ENCODE data around the gene TMEM229B.

TMEM229B gene

DNA sequence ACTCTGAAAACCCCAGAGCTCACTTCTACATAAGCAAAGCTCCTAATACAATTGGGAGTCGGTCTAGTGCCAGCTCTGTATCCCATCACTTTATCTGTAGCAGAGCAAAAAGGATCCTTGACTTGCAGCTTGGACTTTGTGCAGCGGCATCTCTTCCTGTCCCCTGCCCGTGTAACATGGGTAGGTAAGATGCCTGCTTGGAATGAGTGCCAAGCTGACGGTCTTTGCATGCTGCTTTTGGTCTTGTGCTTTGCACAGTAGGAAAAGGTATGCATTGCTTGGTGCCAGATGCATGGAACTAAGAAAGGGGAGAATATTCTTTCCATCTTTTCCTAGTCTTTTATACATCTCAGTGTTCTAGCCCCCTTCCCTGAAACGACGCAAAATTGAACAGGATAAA, 37.7 kb upstream of the TMEM229B start:
- peaks cover 6% of the 10 kb centered on the region for H3K4me1 Mint-ChIP-seq
- H3K4me3 Mint-ChIP-seq = no peak overlapping the region
- DNase-seq = no peak
- no peaks in the 10 kb centered on the region for H3K36me3 Mint-ChIP-seq (ENCODE audit: low read depth)
- H3K27ac Mint-ChIP-seq = no peak overlapping the region
- TF ChIP-seq, protein P1, sequence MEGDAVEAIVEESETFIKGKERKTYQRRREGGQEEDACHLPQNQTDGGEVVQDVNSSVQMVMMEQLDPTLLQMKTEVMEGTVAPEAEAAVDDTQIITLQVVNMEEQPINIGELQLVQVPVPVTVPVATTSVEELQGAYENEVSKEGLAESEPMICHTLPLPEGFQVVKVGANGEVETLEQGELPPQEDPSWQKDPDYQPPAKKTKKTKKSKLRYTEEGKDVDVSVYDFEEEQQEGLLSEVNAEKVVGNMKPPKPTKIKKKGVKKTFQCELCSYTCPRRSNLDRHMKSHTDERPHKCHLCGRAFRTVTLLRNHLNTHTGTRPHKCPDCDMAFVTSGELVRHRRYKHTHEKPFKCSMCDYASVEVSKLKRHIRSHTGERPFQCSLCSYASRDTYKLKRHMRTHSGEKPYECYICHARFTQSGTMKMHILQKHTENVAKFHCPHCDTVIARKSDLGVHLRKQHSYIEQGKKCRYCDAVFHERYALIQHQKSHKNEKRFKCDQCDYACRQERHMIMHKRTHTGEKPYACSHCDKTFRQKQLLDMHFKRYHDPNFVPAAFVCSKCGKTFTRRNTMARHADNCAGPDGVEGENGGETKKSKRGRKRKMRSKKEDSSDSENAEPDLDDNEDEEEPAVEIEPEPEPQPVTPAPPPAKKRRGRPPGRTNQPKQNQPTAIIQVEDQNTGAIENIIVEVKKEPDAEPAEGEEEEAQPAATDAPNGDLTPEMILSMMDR (IDR thresholded peaks at IDR 0.05) = no peak
- H3K9me3 Mint-ChIP-seq = no peaks in the 10 kb centered on the region
- H3K27me3 Mint-ChIP-seq (ENCODE audit: low read depth, poor library complexity) = peaks cover 67% of the 10 kb centered on the region

DNA sequence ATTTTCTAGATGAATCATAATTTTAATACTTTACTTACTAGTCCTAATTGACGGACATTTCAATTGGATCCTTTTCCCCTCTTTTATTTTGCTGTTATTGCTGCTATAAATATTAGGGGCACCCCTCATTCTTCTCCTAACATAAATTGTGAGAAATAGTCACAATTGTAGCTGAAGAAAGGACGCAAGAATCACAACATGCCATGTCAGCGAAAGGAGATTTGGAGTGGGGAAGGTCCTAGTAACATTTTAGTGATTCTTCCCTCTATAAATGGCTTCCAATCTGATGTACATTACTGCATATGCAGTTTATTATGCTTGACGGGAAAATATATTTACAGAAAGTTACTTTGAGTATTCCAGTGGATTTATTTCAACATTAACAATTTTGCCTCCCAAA, 36.9 kb upstream of the TMEM229B start:
- Mint-ChIP-seq H3K4me1 (peaks cover 6% of the 10 kb centered on the region), H3K36me3 (ENCODE audit: low read depth) (no peaks in the 10 kb centered on the region), H3K27me3 (ENCODE audit: low read depth, poor library complexity) (peaks cover 66% of the 10 kb centered on the region), H3K27ac (no peak overlapping the region), H3K9me3 (no peaks in the 10 kb centered on the region), H3K4me3 (no peak overlapping the region)
- no peak for DNase-seq
- TF ChIP-seq, protein P1 (IDR thresholded peaks at IDR 0.05) = no peak

DNA sequence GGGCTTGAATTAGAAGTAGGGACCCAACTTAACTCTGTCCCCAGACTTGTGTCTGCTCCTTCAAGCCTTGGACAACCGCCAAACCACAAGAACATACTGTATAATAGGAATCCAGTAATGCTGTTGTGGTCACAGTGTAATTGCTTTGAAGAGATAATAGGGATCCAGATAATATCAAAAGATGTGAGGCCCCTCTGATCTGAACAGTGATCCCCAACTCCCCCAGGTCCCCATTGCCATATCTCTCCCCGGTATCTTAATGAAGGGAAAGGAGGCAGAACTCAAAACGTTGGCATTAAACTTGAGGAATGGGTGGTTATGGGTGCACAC, 36.1 kb upstream of the TMEM229B start:
- DNase-seq = no peak
- Mint-ChIP-seq H3K4me1 (peaks cover 6% of the 10 kb centered on the region), H3K36me3 (ENCODE audit: low read depth) (no peaks in the 10 kb centered on the region), H3K9me3 (no peaks in the 10 kb centered on the region), H3K4me3 (no peak overlapping the region), H3K27me3 (ENCODE audit: low read depth, poor library complexity) (peaks cover 72% of the 10 kb centered on the region), H3K27ac (no peak overlapping the region)
- TF ChIP-seq, protein P1 (IDR thresholded peaks at IDR 0.05) = no peak

DNA sequence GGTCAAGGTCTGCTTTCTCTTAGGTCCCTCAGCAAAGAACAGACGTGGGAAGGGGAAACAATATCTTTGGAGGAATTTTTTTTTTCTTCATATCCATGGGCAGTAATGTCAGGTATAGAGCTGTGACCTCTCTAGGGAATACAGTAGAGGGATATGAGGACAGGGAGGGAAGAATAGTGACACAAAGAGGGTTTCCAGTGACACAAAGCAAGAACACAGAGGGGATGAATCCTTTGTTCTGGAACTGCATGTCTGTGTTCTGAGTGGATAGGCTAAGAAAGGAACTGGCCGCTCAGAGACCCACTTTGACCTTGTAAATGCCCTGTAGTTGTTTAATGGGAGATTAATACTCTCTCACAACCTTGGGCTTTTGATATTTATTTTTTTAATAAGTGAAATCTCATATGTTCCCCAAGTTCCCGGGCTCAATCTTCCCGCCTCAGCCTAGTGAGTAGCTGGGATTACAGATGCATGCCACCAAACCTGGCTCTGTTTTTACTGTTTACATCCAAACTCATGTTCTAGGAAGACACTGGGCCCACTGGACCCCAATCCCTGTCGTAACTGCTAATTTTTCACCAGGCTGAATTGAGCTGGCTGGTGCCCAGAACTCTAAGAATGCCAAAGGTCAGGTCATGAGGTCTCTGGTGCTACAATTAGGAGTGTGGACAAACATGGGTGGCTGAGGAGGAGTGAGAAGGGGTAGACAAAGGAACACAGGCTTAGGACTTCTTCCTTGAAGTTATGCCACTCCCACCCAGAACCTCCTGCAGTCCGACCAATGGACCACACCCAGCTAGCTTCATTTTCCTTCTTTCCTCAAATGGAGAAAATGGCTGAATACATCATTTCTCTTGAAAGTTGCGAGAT, 35.5 kb upstream of the TMEM229B start:
- TF ChIP-seq, protein P1 (IDR thresholded peaks at IDR 0.05) = no peak
- H3K27me3 Mint-ChIP-seq (ENCODE audit: low read depth, poor library complexity) = peaks cover 75% of the 10 kb centered on the region
- H3K4me3 Mint-ChIP-seq = no peak overlapping the region
- H3K36me3 Mint-ChIP-seq (ENCODE audit: low read depth) = no peaks in the 10 kb centered on the region
- peaks cover 6% of the 10 kb centered on the region for H3K4me1 Mint-ChIP-seq
- no peak for DNase-seq
- H3K27ac Mint-ChIP-seq = no peak overlapping the region
- H3K9me3 Mint-ChIP-seq = no peaks in the 10 kb centered on the region

DNA sequence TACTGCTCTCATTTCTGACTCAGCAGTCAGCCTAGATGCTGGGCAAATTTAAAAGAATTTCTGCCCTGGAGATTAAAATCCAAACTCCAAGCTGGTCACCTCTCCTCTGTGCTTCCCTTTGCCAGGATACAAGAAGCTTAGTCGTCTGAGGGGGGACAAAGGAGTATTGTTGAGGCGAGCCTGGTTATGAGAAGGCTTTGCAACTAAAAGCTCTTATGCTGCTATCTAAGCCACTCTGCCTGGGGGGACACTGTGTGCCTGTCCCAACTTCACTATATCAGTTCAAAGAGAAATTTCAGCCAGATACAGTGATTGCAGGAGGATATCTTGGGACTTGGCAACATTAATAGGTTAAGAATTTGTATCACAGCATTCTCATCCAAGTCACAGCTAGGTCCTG, 33.7 kb upstream of the TMEM229B start:
- TF ChIP-seq, protein P1 (IDR thresholded peaks at IDR 0.05) = no peak
- H3K4me3 Mint-ChIP-seq = no peak overlapping the region
- H3K9me3 Mint-ChIP-seq = no peaks in the 10 kb centered on the region
- DNase-seq = no peak
- H3K4me1 Mint-ChIP-seq = peaks cover 6% of the 10 kb centered on the region
- no peaks in the 10 kb centered on the region for H3K36me3 Mint-ChIP-seq (ENCODE audit: low read depth)
- H3K27ac Mint-ChIP-seq = no peak overlapping the region
- peaks cover 83% of the 10 kb centered on the region for H3K27me3 Mint-ChIP-seq (ENCODE audit: low read depth, poor library complexity)

- H3K4me3 Mint-ChIP-seq = no peak overlapping the region
- no peaks in the 10 kb centered on the region for H3K36me3 Mint-ChIP-seq (ENCODE audit: low read depth)
- no peaks in the 10 kb centered on the region for H3K9me3 Mint-ChIP-seq
- H3K27me3 Mint-ChIP-seq (ENCODE audit: low read depth, poor library complexity) = peaks cover 90% of the 10 kb centered on the region
- TF ChIP-seq, protein P1 (IDR thresholded peaks at IDR 0.05) = no peak
- H3K27ac Mint-ChIP-seq = no peak overlapping the region
- no peak for DNase-seq
- no peaks in the 10 kb centered on the region for H3K4me1 Mint-ChIP-seq
Observed at GRCh38 chr14:67520482-67520881, 32.0 kb upstream of the TMEM229B start.

Measured in nephron progenitor cell (in vitro differentiated cells).